WERI-Rb-1 (cell line): Measurements from ENCODE around the gene CTRB2.
"Not testable (repeated sequence)": the region's sequence is repeated elsewhere in the genome, so short reads cannot be mapped to it uniquely, and the experiment has no call there.

Source experiments
- DNase-seq: peaks from one replicate; pipeline ENCODE4 v3.0.0-alpha.2; 2020
- H3K27ac ChIP-seq: fragments of 250-450 bp; sonication (Bioruptor Pico); 2 replicates; pipeline ENCODE4 v1.5.1; 2020; ENCODE audit warnings: mild to moderate bottlenecking, moderate library complexity
- H3K27me3 ChIP-seq: fragments of 250-450 bp; sonication (Bioruptor Pico); 2 replicates; pipeline ENCODE4 v1.5.1; 2021; ENCODE audit warnings: mild to moderate bottlenecking, low read depth, moderate library complexity; ENCODE audit not compliant: insufficient read depth, severe bottlenecking
- H3K36me3 ChIP-seq: fragments of 250-450 bp; sonication (Bioruptor Pico); 2 replicates; pipeline ENCODE4 v1.5.1; 2020; ENCODE audit warnings: mild to moderate bottlenecking, moderate library complexity
- H3K4me3 ChIP-seq: 2 replicates; pipeline ENCODE4 v1.5.1; 2011; ENCODE audit warnings: low read depth, mild to moderate bottlenecking, control low read depth, low read length
- H3K9me3 ChIP-seq: fragments of 250-450 bp; sonication (Bioruptor Pico); 2 replicates; pipeline ENCODE4 v1.5.1; 2021; ENCODE audit warnings: mild to moderate bottlenecking, moderate library complexity; ENCODE audit not compliant: severe bottlenecking
- CTCF ChIP-seq: IDR thresholded peaks from 2 replicates; pipeline ENCODE4 v1.5.1; 2011; ENCODE audit warnings: low read depth, mild to moderate bottlenecking, control low read depth, inconsistent platforms, low read length

Gene CTRB2

GRCh38 chr16:75225678-75226515, 18.9 kb upstream of the CTRB2 start:
- no peak for TF ChIP-seq CTCF
- H3K36me3 ChIP-seq = peaks cover 15% of the 10 kb centered on the region
- H3K4me3 ChIP-seq = no peak overlapping the region
- H3K9me3 ChIP-seq = no peaks in the 10 kb centered on the region
- DNase-seq = no peak
- no peak overlapping the region for H3K27ac ChIP-seq
- H3K27me3 ChIP-seq = no peaks in the 10 kb centered on the region

DNA sequence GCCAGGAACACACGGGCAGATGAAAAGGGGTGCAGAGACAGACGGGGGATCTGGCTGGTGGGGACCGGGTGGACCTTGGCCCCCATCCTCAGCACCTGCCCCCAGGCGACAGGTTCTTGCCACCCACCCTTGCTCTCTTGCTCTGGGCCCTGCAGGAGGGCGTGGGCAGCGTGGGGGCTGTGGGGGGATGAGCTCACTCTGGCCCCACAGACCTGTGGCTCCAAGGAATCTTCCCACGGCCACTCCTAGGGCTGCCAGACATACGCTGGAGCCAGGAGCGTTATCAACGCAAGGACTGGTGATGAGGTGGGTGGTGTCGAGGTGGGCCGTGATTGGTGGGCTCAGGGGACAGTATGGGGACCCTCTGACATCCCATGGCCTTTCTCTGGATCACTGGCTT, 18.1 kb upstream of the CTRB2 start:
- no peaks in the 10 kb centered on the region for H3K9me3 ChIP-seq
- H3K4me3 ChIP-seq = no peak overlapping the region
- H3K36me3 ChIP-seq = peaks cover 11% of the 10 kb centered on the region
- TF ChIP-seq CTCF = no peak
- no peak overlapping the region for H3K27ac ChIP-seq
- H3K27me3 ChIP-seq = no peaks in the 10 kb centered on the region
- no peak for DNase-seq

GRCh38 chr16:75224306-75225082, 17.5 kb upstream of the CTRB2 start:
- no peak overlapping the region for H3K27ac ChIP-seq
- no peak for TF ChIP-seq CTCF
- no peaks in the 10 kb centered on the region for H3K9me3 ChIP-seq
- no peak for DNase-seq
- H3K36me3 ChIP-seq = peaks cover 5% of the 10 kb centered on the region
- no peak overlapping the region for H3K4me3 ChIP-seq
- H3K27me3 ChIP-seq = no peaks in the 10 kb centered on the region

DNA sequence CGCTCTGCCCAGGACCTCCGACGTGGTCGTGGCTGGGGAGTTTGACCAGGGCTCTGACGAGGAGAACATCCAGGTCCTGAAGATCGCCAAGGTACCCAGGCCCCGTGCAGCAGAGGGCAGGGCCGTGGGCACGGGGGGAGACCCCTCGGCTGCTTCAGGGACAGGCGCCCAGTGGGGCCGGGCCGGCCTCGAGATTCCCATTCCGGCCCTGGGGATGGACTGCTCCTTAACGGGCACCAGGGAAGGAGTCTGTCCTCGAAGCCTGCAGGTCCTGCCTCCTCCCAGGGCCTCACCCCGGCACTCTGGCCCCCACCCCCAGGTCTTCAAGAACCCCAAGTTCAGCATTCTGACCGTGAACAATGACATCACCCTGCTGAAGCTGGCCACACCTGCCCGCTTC, 16.2 kb upstream of the CTRB2 start:
- not testable (repeated sequence) for H3K27me3 ChIP-seq, DNase-seq, H3K36me3 ChIP-seq, H3K4me3 ChIP-seq, H3K27ac ChIP-seq, H3K9me3 ChIP-seq

DNA sequence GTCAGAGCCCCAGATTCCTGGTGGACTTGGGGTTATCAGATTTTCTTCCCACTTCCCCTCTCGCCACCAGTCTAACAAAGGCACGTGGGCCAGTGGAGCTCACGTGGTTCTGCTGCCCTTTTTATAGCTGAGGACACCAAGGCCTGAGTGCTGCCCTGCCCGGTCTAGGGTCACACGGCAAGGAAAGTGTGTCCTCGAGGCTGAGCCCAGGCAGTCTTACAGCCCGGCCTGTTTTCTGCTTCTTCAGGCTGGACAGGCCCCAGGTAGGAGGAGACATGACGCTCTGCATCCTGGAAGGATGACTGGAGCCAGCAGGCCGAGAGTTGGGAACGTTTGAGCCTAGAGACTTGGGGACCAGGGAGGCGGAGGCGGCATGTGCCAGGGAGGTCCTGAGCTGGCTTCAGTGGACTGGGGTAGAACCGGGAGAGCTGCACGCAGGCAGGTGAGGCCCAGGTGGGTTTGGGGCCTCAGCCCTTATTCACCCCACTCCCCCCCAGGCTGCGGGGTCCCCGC, 15.4 kb upstream of the CTRB2 start:
- DNase-seq = no peak
- Histone ChIP-seq H3K36me3 (no peaks in the 10 kb centered on the region), H3K27me3 (no peaks in the 10 kb centered on the region), H3K9me3 (no peaks in the 10 kb centered on the region), H3K4me3 (no peak overlapping the region), H3K27ac (no peak overlapping the region)
- no peak for TF ChIP-seq CTCF

GRCh38 chr16:75219838-75220237, 12.9 kb upstream of the CTRB2 start:
- Histone ChIP-seq H3K4me3 (no peak overlapping the region), H3K9me3 (no peaks in the 10 kb centered on the region), H3K27ac (no peak overlapping the region), H3K27me3 (no peaks in the 10 kb centered on the region), H3K36me3 (no peaks in the 10 kb centered on the region)
- no peak for TF ChIP-seq CTCF
- DNase-seq = no peak
